GDM1 (cell line): ENCODE data around the gene INTS11.

ENCODE experiments used
- DNase-seq: peaks from one replicate; lab custom pipeline; 2025; lab: John Stamatoyannopoulos, UW

Gene INTS11

GRCh38 chr1:1262758-1263157 lies 61.7 kb downstream of the INTS11 start:
- no peak for DNase-seq

GRCh38 chr1:1262071-1262470 lies 62.4 kb downstream of the INTS11 start:
- DNase-seq = no peak
